GM12878 (cell line): ENCODE measurements around the gene ARHGAP26. TPM values are rescaled to one million over a fixed set of nuclear protein-coding genes. Genes with fewer than 3 reads are reported as not detected.

ENCODE experiments used
- ATAC-seq: fragments of 200-7000 bp; cut with Tn5 transposase; 3 replicates; pipeline ENCODE4 v1.9.1; 2020; ENCODE audit warnings: mild to moderate bottlenecking, moderate library complexity
- BruUV-seq: library from RNA; stranded (reverse); fragments of 400-500 nt; replicated peaks from 2 replicates; lab custom pipeline; 2021; lab: Mats Ljungman, UMichigan
- CTCF ChIA-PET: fragments of 300-600 bp; sonication (Branson Sonifier 250); formaldehyde crosslinking; extraction: SDS; loops from one replicate; lab custom pipeline; 2021; ENCODE audit warnings: inconsistent platforms; lab: Yijun Ruan, JAX
- POLR2A ChIA-PET: fragments of 350-600 bp; formaldehyde crosslinking; extraction: SDS; loops from one replicate; lab custom pipeline; 2021; ENCODE audit warnings: inconsistent platforms; lab: Charles Lee
- RAD21 ChIA-PET: fragments of 300-600 bp; sonication (Branson Sonifier 250); formaldehyde crosslinking; loops from one replicate; lab custom pipeline; 2023; ENCODE audit warnings: antibody characterized with exemption; ENCODE audit not compliant: unreplicated experiment; lab: Charles Lee
- SMC1A ChIA-PET: fragments of 300-600 bp; sonication (Branson Sonifier 250); formaldehyde crosslinking; loops from one replicate; lab custom pipeline; 2023; ENCODE audit not compliant: unreplicated experiment, uncharacterized antibody; lab: Charles Lee
- DNase-seq: peaks from one replicate; pipeline ENCODE4 v3.0.0-alpha.2; 2011; ENCODE audit warnings: low read depth, low spot score
- FAIRE-seq: peaks from 3 replicates; lab custom pipeline; 2011; peaks lifted over from hg19 to GRCh38; lab: Jason Lieb, UNC
- H2AFZ ChIP-seq: 2 replicates; pipeline ENCODE4 v1.6.0; 2011; ENCODE audit warnings: low read depth, low read length, control low read depth; ENCODE audit not compliant: control insufficient read depth
- H3K27ac ChIP-seq: 2 replicates; pipeline ENCODE4 v1.5.1; 2011; ENCODE audit warnings: control low read depth; ENCODE audit not compliant: control insufficient read depth, insufficient read depth
- H3K27me3 ChIP-seq, 2 experiments: replicated peaks in 1 of 2; 2 replicates each; pipeline versions ENCODE4 v1.6.0 to v1.6.1; 2011; ENCODE audit warnings: low read length in 1 of 2; ENCODE audit not compliant: control insufficient read depth in 2 of 2, insufficient read depth in 2 of 2
- H3K36me3 ChIP-seq, 2 experiments: 2 replicates each; pipeline ENCODE4 v1.5.1; 2011; ENCODE audit warnings: low read length in 1 of 2; ENCODE audit not compliant: control insufficient read depth in 2 of 2, insufficient read depth in 2 of 2
- H3K4me1 ChIP-seq: 2 replicates; pipeline ENCODE4 v1.6.1; 2011; ENCODE audit warnings: mild to moderate bottlenecking, low read length, moderate library complexity, mixed read lengths; ENCODE audit not compliant: control insufficient read depth, insufficient read depth
- H3K4me2 ChIP-seq: 2 replicates; pipeline ENCODE4 v1.6.0; 2011; ENCODE audit warnings: control low read depth; ENCODE audit not compliant: control insufficient read depth, insufficient read depth
- H3K4me3 ChIP-seq: fragments of 200-600 bp; sonication (generic); 2 replicates; pipeline ENCODE4 v1.5.1; 2016
- H3K79me2 ChIP-seq: 2 replicates; pipeline ENCODE4 v1.6.0; 2011; ENCODE audit warnings: low read length; ENCODE audit not compliant: control insufficient read depth, insufficient read depth
- H3K9ac ChIP-seq: 2 replicates; pipeline ENCODE4 v1.8.0; 2011; ENCODE audit warnings: low read length, control low read depth, mixed read lengths; ENCODE audit not compliant: control insufficient read depth, insufficient read depth
- H3K9me3 ChIP-seq: replicated peaks from 3 replicates; pipeline ENCODE4 v1.5.1; 2011; ENCODE audit warnings: mild to moderate bottlenecking, low read length; ENCODE audit not compliant: control insufficient read depth, insufficient read depth
- H4K20me1 ChIP-seq: 2 replicates; pipeline ENCODE4 v1.6.0; 2011; ENCODE audit not compliant: control insufficient read depth, insufficient read depth
- ASH2L ChIP-seq: fragments of 300-600, 200-600 bp; sonication (generic); IDR thresholded peaks from 2 replicates; pipeline ENCODE4 v1.6.1; 2017; ENCODE audit warnings: low read depth, mild to moderate bottlenecking, borderline replicate concordance
- ATF2 ChIP-seq: IDR thresholded peaks from 2 replicates; pipeline ENCODE4 v1.6.1; 2012; ENCODE audit warnings: low read length, inconsistent platforms
- BMI1 ChIP-seq: fragments of 450-650 bp; IDR thresholded peaks from 2 replicates; pipeline ENCODE4 v1.6.1; 2016; ENCODE audit warnings: mild to moderate bottlenecking, moderate library complexity, borderline replicate concordance
- CBFB ChIP-seq: IDR thresholded peaks from 2 replicates; pipeline ENCODE4 v1.6.1; 2016; ENCODE audit warnings: antibody characterized with exemption, low read depth
- CREM ChIP-seq: IDR thresholded peaks from 2 replicates; pipeline ENCODE4 v1.6.1; 2014; ENCODE audit warnings: antibody characterized with exemption, low read depth
- FOS ChIP-seq: IDR thresholded peaks from 3 replicates; pipeline ENCODE4 v1.6.1; 2011; ENCODE audit warnings: borderline replicate concordance; ENCODE audit not compliant: insufficient read length; ENCODE audit errors: extremely low read depth
- IKZF1 ChIP-seq: fragments of 450-650 bp; conservative IDR thresholded peaks from 2 replicates; pipeline ENCODE4 v1.6.1; 2017; ENCODE audit warnings: antibody characterized with exemption, mild to moderate bottlenecking
- LARP7 ChIP-seq: fragments of 450-650 bp; IDR thresholded peaks from 2 replicates; pipeline ENCODE4 v1.6.1; 2017; ENCODE audit warnings: mild to moderate bottlenecking
- NFXL1 ChIP-seq: fragments of 450-650 bp; IDR thresholded peaks from 2 replicates; pipeline ENCODE4 v1.6.1; 2017; ENCODE audit warnings: antibody characterized with exemption, mild to moderate bottlenecking, borderline replicate concordance
- NR2F1 ChIP-seq: fragments of 450-650 bp; conservative IDR thresholded peaks from 2 replicates; pipeline ENCODE4 v1.6.1; 2017; ENCODE audit warnings: mild to moderate bottlenecking
- PAX5 ChIP-seq: IDR thresholded peaks from 2 replicates; pipeline ENCODE4 v1.6.1; 2011; ENCODE audit warnings: low read depth, low read length, borderline replicate concordance
- POU2F2 ChIP-seq: IDR thresholded peaks from 3 replicates; pipeline ENCODE4 v1.6.1; 2011; ENCODE audit warnings: low read depth, mild to moderate bottlenecking, low read length, borderline replicate concordance
- RBBP5 ChIP-seq: fragments of 200-600 bp; sonication (generic); conservative IDR thresholded peaks from 2 replicates; pipeline ENCODE4 v1.6.1; 2016
- SIN3A ChIP-seq: IDR thresholded peaks from 2 replicates; pipeline ENCODE4 v1.6.1; 2012; ENCODE audit warnings: low read depth, low read length, improper control_type of control experiment
- SMAD5 ChIP-seq: IDR thresholded peaks from 2 replicates; pipeline ENCODE4 v1.6.1; 2016; ENCODE audit warnings: antibody characterized with exemption, low read depth
- SUZ12 ChIP-seq: fragments of 200-600 bp; sonication (generic); IDR thresholded peaks from one replicate; pipeline ENCODE4 v1.6.1; 2018; ENCODE audit warnings: antibody characterized with exemption, mild to moderate bottlenecking; ENCODE audit not compliant: unreplicated experiment
- ZNF622 ChIP-seq: fragments of 450-650 bp; IDR thresholded peaks from 2 replicates; pipeline ENCODE4 v1.6.1; 2017; ENCODE audit warnings: mild to moderate bottlenecking, inconsistent platforms
- WGBS: methylation state at CpG from one replicate; pipeline ENCODE4 v1.1.6; 2016; ENCODE audit warnings: low lambda C conversion rate; ENCODE audit not compliant: insufficient replicate concordance, insufficient coverage; ENCODE audit errors: missing lambda C conversion rate; 5-methylcytosine and 5-hydroxymethylcytosine counted together
- in situ Hi-C: fragments of 300-500 bp; cut with MboI; formaldehyde crosslinking; loops from 9 replicates; pipeline ENCODE4 v1.14.3; 2018; ENCODE audit warnings: mixed read lengths
- intact Hi-C: fragments of 100-400 bp; cut with micrococcal nuclease; formaldehyde crosslinking; loops from one replicate; pipeline ENCODE4 v1.14.2; 2022; ENCODE audit not compliant: unreplicated experiment
- polyA plus RNA-seq, 11 experiments: library from polyadenylated mRNA; depleted of rRNA in 4 of 11; unstranded in 6 of 11; stranded (reverse) in 5 of 11; fragments of >200 nt; fragmentation: Nextera tagmentation in 4 of 11; fragmentation: Illumina TruSeq in 1 of 11; extraction: Ambion mirVana in 4 of 11; extraction: Trizol in 1 of 11; gene quantifications; 1 replicate in 1 of 11; 2 replicates in 10 of 11; pipeline versions ENCODE4 v1.2.1 to v1.2.3, GENCODE V29; 2011 to 2016; ENCODE audit warnings: inconsistent platforms in 2 of 11, missing spikeins in 2 of 11, low read depth in 1 of 11
- total RNA-seq, 4 experiments: library from RNA; depleted of rRNA in 3 of 4; stranded (reverse); fragments of >200 nt in 3 of 4; fragmentation: Illumina TruSeq in 1 of 4; extraction: Trizol in 1 of 4; gene quantifications; 2 replicates each; pipeline versions ENCODE4 v1.2.1 to v1.2.3, GENCODE V29; 2013 to 2021
- TF ChIP-seq, protein P1 (sequence below): IDR thresholded peaks from 2 replicates; pipeline ENCODE4 v1.6.1; 2011; ENCODE audit warnings: low read depth, mild to moderate bottlenecking, low read length, moderate library complexity, borderline replicate concordance; ENCODE audit errors: extremely low read depth

The ARHGAP26 gene
- total and polyA plus RNA-seq, 10 of the 15 experiments (the other 5 are each of a cell fraction or from before 2014, with no cell fraction given) = 9.4 to 41.5 (median 19.3) TPM

DNA sequence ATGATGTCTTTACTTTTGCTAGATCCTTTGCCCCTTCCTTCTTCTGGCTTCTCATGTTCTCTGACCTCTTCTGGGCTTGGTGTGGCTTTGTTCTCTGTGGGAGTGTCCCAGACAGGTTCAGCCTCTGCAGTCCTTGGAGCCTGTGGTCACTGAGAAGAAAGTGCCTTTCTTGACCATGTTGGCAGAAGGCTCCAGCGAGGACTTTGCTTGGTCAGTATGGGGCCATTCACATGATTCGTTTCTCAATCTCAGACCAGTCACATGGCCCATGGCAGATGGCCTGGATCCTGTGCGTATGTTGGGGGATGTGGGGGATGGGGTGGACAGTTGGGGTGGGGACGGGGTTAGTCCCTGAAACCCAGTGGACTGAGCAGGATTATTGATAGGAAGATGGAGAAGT lies 274.1 kb downstream of the ARHGAP26 start:
- no TSS peak for BruUV-seq
- in situ Hi-C loops = no loop called here

DNA sequence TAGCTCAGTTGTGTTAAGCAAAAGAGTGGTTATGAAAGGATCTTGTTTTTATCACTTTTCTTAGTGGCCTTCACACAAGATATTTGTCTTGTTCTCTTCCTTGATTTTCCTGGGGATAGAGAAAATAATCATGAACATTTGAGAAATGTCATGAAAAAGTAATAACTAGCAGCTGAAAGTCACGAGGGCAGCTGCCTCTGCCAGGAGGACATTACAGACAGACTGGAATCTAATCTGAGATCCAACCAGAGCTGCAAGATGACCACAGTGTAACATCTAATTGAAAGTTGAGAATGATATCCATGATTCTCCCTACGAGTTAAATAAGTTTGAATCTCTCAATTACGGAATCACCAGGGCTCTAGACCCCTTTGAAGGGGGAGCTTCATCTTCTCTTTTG lies 274.9 kb downstream of the ARHGAP26 start:
- DNase-seq = no peak
- H3K4me1 ChIP-seq = no peaks in the 10 kb centered on the region
- in situ Hi-C loops (no loop called here), intact Hi-C loops (no loop called here)
- peaks cover 0 to 3% of the 10 kb centered on the region in 2 experiments; a peak in 1 of 4 replicates for H3K36me3 ChIP-seq
- no peaks in the 10 kb centered on the region; the same call in 1 of the 2 replicates for H3K79me2 ChIP-seq
- CTCF ChIA-PET = interaction anchor here (0.8 to 1.0 kb wide), 2 partner anchors 11 to 18 kb away, joined by 3 read pairs; no protein-coding TSS in a partner anchor
- RAD21 ChIA-PET = no interaction called here
- H4K20me1 ChIP-seq = no peaks in the 10 kb centered on the region
- H2AFZ ChIP-seq = no peak overlapping the region
- POLR2A ChIA-PET = interaction anchor here (1.2 kb wide), 1 partner anchor 9 kb away, joined by 3 read pairs; no protein-coding TSS in a partner anchor
- H3K4me3 ChIP-seq = no peak overlapping the region
- WGBS = 98% methylated on average over 3 of the region's 3 CpGs
- no TSS peak for BruUV-seq
- H3K27ac ChIP-seq = no peak overlapping the region
- H3K27me3 ChIP-seq = no peaks in the 10 kb centered on the region
- H3K9ac ChIP-seq = no peak overlapping the region
- FAIRE-seq = no peak
- no peak overlapping the region for H3K4me2 ChIP-seq
- ATAC-seq = no peak
- no peaks in the 10 kb centered on the region for H3K9me3 ChIP-seq
- SMC1A ChIA-PET = interaction anchor here (1.2 to 24.2 kb wide), 4 partner anchors 10 to 25 kb away, joined by 4 to 441 read pairs (median 50); no protein-coding TSS in a partner anchor
- no peak for TF ChIP-seq CBFB
- no peak for TF ChIP-seq POU2F2
- TF ChIP-seq ZNF622 = no peak
- no peak for TF ChIP-seq SMAD5
- no peak for TF ChIP-seq ATF2
- TF ChIP-seq LARP7 = no peak
- TF ChIP-seq CREM = no peak
- TF ChIP-seq FOS = no peak
- TF ChIP-seq NR2F1 = no peak
- TF ChIP-seq IKZF1 = no peak
- TF ChIP-seq SUZ12 = no peak
- TF ChIP-seq PAX5 = no peak

More for the DNA sequence above, 274.1 kb downstream of the ARHGAP26 start:
- intact Hi-C loops = no loop called here
- Histone ChIP-seq H4K20me1 (no peaks in the 10 kb centered on the region), H3K9me3 (no peaks in the 10 kb centered on the region), H3K27ac (no peak overlapping the region), H3K27me3 (no peaks in the 10 kb centered on the region), H3K4me3 (no peak overlapping the region), H3K9ac (no peak overlapping the region), H3K4me1 (peaks cover 3% of the 10 kb centered on the region; the same call in 1 of the 2 replicates)
- ChIA-PET CTCF (interaction anchor here (0.8 to 1.2 kb wide), 3 partner anchors 10 to 17 kb away, joined by 3 to 5 read pairs (median 3); no protein-coding TSS in a partner anchor), POLR2A (interaction anchor here (1.2 kb wide), 1 partner anchor 10 kb away, joined by 3 read pairs; no protein-coding TSS in a partner anchor), RAD21 (no interaction called here)
- DNase-seq (no peak), ATAC-seq (no peak)
- TF ChIP-seq RBBP5 = no peak
- TF ChIP-seq NFXL1 = no peak
- TF ChIP-seq, protein P1, sequence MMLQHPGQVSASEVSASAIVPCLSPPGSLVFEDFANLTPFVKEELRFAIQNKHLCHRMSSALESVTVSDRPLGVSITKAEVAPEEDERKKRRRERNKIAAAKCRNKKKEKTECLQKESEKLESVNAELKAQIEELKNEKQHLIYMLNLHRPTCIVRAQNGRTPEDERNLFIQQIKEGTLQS = no peak
- no peak for TF ChIP-seq SIN3A
- no peak for TF ChIP-seq ASH2L
- no peak for TF ChIP-seq BMI1
- TF ChIP-seq, all 136 proteins: peak for 0
- Histone ChIP-seq H3K36me3 (peaks cover 0 to 3% of the 10 kb centered on the region in 2 experiments; a peak in 1 of 4 replicates), H3K79me2 (no peaks in the 10 kb centered on the region; the same call in 1 of the 2 replicates), H3K4me2 (no peak overlapping the region), H2AFZ (no peak overlapping the region)
- FAIRE-seq = no peak
- SMC1A ChIA-PET = interaction anchor here (1.2 to 24.2 kb wide), 4 partner anchors 10 to 24 kb away, joined by 4 to 441 read pairs (median 50); no protein-coding TSS in a partner anchor
- 85% methylated on average over 3 of the region's 4 CpGs for WGBS
